NCI-H2107 treated with DMSO at 0.1 percent for 48 hours (cell line): ENCODE data around the gene ANGPTL4.
"Not testable (repeated sequence)": the region's sequence is repeated elsewhere in the genome, so short reads cannot be mapped to it uniquely, and the experiment has no call there.

ENCODE experiments used
- DNase-seq: peaks from one replicate; lab custom pipeline; 2025; ENCODE audit not compliant: unreplicated experiment; lab: John Stamatoyannopoulos, UW

The ANGPTL4 gene

DNA sequence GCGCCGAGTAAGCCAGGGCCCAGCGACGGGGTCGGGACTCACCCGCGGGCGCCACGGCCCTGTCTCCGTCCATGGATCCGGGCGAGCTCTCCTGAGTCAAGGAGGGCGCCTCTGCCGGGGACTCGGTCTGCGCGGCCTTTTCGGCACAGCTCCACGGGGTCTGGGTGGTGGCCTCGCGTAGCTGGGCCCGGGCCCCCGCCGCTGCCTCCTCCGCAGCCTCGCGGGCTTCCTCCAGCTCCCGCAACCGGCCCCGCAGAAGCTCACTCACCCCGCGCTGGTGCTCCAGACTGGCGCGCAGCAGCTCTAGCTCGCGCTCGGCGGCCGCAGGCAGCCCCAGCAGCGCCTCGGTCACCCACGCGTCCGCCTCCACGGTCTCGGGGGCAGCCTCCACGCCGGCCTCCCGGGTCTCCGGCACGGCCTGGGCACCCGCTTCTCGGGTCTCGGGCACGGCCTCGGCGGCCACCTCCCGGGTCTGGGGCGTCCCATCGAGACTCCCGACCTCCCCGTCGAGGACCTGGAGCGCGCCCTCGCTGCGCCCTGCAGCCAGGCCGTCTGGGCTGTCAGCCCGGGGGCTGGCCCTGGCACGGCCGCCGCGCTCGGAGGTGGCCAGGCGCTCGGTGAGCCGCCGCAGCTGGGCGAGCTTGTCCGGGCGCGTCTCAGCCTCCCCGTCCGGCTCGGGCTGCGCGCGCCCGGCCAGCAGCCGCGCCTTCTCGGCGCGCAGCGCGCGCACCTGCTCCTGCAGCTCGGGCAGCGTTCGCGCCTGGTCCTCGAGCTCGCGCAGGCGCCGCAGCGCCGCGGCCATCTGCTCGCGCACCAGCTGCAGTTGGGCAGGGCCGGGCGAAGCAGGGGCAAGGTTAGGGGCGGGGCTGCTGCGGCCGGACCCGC lies 29.3 kb upstream of the ANGPTL4 start:
- no peak for DNase-seq

DNA sequence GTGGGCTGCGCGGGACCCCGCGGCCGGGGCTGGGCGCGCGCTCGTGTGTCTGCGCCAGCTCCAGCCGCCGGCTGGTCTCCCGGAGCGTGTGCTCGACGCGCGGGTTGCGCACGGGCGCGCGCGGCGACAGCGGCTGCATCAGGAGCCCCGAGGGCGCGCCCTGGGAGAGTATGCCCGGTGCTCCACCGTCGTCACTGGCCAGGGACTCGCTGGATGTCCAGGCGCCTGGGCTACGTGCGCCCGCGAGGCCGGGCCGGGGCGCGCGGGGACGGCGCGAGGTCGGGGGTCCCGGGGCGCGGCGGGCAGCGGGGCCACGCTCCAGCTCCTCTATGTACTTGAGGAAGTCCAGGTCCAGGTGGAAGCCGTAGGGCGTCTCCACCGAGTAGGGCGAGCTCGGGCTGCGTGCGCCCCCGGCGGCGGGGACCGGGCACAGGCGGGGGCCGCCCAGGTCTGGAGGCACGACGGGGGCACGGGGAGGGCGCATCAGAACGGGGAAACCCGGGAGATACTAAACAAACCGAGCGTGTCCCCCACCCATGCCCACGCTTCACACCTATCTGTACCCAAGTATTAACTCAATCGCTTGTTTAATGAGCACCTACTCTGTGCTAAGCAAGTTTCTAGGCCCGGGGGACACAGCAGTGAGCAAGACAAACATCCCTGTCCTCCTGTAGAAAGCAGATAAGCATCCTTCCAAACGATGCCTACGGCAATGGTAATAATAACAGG lies 28.4 kb upstream of the ANGPTL4 start:
- DNase-seq, result no peak

DNA sequence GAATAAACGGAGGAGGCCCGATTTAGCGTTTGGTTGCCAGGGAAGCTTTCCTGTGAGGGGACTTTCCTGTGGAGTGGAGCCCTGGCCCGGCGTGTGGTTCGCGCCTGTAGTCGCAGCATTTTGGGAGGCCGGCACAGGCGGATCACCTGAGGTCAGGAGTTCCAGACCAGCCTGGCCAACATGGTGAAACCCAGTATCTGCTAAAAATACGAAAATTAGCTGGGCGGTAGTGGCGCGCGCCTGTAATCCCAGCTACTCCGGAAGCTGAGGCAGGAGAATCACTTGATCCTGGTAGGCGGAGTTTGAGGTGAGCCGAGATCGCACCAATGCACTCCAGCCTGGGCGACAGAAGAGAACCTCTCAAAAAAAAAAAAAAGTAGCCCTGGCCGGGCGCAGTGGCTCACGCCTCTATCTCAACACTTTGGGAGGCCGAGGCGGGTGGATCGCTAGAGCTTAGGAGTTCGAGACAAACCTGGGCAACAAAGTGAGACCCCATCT lies 27.8 kb upstream of the ANGPTL4 start:
- DNase-seq, result no peak

DNA sequence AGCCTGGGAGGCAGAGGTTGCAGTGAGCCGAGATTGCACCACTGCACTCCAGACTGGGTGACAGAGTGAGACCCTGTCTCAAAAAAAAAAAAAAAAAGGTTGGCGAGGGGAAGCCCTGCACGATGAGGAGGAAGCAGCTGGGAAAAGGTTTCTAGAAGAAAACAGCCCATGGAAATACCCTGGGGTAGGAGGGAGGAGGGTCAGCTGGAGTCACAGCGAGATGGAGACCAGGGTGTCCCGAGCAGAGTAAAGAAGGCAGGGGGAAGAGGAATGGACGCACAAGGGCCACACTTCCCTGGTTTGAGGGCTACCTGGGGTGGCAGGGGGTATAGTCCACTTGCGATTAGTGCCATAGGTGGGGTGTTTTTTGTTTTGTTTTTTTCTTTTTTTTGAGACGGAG lies 27.3 kb upstream of the ANGPTL4 start:
- DNase-seq, result no peak

DNA sequence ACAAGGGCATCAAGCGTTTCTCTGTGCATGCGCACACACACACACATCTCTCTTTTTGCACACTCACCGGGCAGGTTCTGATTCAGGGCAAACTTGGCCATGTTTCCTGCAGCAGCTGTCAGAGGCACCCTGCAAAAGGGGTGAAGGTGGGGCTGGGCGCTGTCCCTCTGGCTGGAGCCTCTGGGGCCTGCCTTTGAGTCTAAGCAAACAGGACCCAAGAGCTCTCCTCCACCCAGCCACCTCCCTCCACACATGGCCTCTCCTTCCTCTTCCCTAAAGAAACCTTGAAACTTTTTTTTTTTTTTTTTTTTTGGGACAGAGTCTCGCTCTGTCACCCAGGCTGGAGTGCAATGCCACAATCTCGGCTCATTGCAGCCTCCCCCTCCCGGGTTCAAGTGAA lies 26.2 kb upstream of the ANGPTL4 start:
- DNase-seq, result no peak

DNA sequence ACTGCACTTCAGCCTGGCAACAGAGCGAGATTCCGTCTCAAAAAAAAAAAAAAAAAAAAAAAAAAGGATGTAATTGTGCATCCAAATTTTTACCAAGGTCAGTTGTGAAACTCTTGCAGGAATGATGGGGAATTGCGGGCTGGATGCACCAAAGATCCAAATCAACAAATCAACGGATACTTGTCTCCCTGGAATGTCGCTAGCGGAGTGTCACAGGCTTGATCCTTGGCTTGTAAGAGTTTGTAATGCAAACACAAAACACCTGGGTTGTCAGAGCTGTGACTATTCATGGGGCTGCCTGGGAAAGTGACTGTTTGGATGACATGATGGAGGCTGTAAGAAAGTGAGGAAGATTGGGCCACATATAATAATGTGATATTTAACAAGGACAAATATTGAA lies 25.1 kb upstream of the ANGPTL4 start:
- DNase-seq, result no peak

DNA sequence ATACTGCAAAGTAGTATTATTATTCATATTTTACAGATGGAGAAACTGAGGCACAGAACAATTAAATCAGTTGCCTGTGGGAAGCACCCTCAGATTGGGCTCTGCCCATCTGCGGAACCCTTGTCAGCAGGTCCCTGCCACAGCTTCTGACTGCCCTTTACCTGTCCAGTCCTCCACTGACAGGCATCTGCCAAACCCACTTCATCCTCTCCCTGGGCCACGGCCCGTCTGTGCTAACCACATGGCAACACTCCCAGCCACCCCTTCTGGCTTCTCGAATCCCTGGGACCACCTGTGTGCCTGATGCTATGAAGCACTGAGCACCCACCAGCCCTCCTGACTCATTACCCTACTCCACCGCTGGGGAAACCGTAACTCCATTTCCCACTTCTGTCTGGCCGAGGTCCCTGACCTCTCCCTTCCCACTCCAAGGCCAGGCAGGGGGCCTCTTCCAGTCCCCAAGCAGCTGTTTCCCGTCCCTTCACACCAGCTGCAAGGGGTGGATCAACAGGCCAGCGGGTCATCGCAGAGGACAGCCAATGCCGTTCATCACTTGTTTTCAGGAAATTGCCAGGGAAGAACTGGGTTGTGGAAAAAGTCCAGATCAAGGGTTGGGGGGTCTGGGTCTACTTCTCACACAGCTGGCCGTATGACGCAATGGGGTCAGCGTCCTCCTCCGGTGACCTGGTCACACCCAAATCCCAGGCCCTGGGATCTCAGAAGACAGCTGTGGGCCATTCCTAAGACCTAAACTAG lies 23.4 kb upstream of the ANGPTL4 start:
- no peak for DNase-seq

DNA sequence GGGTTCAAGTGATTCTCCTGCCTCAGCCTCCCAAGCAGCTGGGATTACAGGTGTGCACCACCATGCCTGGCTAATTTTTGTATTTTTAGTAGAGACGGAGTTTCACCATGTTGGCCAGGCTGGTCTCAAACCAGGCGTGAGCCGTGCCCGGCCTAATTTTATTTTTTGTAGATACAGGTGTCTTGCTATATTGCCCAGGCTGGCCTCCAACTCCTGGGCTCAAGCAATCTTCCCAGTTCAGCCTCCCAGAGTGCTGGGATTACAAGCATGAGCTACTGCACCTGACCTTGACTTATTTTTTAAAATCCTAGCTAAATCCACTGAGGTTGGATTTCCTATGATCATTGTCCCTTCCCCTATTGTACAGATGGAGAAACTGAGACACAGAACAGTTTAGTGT lies 22.5 kb upstream of the ANGPTL4 start:
- DNase-seq, result not testable (repeated sequence)

DNA sequence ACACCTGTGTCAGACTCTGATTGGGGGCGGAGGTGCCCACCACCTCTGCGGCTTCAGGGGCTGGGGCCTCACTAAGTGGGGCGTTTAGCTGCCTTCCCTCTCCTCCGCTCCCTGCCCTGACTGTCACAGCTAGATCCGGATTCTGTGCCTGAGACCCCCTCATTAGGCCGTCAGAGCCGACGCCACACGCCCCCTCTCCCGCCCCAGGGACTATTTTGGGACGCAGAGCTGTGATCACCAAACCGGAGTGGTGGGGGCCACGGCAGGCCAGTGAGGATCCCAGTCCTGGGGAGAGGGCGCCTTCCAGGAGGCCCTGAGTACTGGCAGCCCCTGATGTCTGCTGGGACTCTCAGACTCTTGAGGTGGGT lies 21.7 kb upstream of the ANGPTL4 start:
- DNase-seq, result no peak

DNA sequence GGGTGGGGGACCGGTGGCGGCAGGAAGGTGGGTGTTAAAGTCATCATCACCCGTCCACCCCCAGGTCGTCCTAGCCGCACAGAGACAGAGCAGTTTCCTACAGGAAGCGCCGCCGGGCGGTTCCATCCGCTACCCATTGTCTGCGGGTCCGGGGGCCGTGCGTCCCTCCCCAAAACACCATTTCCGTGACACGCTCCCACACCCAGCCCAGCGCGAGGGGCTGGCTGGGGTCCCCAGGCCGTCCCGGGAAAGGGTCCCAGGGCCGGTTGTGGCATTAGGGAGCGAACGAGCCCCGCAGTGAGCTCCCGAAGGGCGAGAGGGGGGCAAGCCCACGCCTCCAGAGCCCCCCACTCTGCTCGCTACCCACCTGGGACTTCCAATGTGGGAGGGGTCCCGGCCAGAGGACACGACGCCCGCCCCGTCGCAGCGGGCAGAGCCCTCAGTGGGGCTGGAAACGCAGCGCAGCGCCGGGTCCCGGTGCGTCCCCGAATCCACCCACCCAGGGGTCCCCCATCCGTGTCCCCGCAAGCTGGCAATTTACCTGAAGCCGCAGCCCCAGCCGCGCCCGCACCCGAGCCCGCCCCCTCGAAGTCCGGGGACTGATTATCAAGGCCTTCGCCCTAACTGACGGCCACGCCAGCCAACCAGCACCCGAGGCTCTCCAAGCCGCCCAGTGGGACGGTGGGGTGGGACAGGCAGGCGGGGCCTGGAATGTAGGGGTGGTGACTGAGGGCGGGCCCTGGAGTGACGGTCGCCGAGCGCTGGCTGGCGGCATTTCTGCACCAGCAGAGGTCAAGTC lies 21.1 kb upstream of the ANGPTL4 start, which contains the start of gene KANK3:
KANK3 (minus strand) TSS at position 579 of the 799 bp plus-strand sequence. CDS start 5,434 bp downstream, outside the sequence.
- no peak for DNase-seq

DNA sequence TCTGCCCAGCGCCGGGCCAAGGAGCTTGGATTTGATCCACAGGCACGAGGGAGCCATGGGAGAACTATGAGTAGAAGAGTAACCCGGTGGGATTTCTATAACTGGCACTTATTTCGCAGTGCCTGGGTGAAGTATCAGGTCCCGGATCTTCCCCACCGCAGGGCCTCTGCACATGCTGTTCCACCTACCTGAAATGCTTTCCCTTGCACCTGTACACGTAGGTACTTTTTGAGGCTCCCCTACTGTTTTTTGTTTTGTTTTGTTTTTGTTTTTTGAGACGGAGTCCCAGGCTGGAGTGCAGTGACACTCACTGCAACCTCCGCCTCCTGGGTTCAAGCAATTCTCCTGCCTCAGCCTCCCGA lies 20.5 kb upstream of the ANGPTL4 start:
- no peak for DNase-seq

DNA sequence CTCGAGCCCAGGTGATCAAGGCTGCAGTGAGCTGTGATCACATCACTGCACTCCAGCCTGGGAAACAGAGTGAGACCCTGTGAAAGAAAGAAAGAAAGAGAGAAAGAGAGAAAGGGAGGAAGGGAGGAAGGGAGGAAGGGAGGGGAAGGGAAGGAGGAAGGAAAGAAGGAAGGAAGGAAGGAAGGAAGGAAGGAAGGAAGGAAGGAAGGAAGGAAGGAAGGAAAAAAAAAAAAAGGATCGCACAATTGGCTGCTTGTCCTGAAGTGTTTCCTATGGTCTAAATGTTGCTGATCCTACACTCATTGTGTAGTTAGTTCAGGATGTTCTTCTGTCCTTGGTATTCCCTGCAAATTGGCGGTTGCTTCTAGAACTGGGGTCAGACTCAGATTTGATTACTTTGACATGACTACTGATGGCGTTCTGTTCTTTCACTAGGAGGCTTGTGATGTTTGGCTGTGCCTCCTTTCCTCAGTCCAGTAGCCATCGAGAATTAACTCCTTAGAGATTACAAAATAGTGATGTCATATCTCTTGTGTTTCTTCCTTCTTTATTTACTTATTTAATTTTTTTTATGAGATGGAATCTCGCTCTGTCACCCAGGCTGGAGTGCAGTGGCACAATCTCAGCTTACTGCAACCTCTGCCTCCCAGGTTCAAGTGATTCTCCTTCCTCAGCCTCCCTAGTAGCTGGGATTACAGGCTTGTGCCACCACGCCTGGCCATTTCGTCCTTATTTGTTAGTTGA lies 14.2 kb upstream of the ANGPTL4 start:
- DNase-seq, result not testable (repeated sequence)

DNA sequence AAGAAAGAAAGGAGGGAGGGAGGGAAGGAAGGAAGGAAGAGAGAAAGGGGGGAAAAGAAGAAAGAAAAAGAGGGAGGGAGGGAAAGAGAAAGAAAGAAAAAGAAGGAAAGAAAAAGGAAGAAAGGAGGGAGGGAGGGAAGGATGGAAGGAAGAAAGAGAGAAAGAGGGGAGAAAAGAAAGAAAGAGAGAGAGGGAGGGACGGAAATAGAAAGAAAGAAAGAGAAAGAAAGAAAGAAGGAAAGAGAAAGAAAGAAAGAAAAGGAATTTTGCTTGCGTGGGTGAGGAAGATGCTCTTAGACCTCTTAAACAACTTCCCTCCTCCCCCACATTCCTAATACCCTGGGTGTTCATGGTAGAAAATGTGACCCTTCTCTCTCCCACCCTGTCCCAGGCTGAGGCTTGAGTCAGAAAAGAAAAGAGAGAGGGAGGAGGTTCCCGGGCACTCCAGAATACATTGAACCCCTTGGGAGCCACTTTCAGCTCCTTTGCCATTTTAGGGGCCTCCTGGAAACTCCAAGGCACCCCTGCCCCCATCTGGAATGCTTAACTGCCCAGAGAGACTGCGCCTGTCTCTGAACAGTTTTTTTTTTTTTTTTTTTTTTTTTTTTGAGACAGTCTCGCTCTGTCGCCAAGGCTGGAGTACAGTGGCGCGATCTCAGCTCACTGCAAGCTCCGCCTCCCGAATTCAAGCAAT lies 11.7 kb upstream of the ANGPTL4 start:
- no peak for DNase-seq

DNA sequence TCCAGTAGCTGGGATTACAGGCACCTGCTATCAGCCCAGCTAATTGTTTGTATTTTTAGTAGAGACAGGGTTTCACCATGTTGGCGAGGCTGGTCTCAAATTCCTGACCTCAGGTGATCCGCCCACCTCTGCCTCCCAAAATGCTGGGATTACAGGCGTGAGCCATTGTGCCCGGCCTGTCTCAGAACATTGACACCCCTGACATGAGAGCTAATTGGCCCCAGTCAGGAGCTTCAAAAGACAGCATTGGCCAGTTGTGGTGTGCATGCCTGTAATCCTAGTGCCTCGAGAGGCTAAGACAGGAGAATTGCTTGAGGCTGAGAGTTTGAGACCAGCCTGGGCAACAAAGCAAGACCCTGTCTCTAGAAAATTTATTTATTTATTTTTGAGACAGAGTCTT lies 11.1 kb upstream of the ANGPTL4 start:
- DNase-seq, result not testable (repeated sequence)

DNA sequence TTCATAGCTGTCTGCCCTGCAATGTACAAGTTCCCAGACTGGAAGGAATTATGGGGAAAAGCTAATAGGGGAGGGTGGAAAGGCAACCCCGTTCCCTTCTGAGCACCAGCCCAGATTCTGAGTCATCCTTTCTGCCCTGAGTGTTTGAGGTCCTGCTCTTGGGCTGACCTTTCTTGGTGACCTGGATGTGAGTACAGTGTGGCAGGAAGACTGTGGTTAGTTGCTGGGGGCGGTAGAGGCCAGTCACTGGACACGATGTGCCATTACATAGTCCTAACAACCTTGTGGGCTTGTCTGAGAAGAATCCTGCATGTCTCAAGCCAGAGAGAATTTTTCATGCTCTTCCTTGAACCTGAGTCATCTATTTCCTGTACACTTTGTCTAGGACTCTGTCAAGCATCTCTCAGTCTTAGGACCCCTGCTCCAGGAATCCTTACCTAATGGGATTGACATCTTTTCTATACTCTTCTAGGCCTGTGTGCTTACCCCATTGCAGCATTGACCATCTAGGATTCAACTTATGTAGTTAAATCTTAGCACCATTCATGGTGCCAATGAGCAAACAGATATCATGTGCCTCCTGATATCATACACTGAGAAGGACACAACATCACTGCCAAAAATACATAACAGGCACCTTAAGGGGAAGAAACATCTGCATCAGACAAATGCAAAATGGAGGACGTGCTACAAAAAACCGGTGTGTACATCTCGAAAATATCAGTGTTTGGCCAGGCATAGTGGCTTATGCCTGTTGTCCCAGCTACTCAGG lies 8.1 kb upstream of the ANGPTL4 start:
- DNase-seq, result no peak

DNA sequence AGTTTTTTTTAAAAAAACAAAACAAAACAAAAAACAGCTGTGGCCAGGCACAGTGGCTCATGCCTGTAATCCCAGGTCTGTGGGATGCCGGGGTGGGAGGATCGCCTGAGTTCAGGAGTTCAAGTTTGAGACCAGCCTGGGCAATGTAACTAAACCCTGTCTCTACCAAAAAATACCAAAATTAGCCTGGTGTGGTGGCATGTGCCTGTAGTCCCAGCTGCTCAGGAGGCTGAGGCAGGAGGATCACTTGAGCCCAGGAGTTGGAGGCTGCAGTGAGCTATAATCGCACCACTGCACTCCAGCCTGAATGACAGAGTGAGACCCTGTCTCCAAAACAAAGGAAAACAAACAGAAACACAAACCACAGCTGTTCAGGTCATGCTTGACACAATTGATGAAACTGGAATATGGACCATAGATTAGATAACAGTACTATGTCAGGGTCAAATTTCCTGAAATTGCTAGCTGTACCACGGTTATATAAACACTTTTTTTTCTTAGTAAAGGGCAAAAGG lies 6.9 kb upstream of the ANGPTL4 start:
- no peak for DNase-seq

DNA sequence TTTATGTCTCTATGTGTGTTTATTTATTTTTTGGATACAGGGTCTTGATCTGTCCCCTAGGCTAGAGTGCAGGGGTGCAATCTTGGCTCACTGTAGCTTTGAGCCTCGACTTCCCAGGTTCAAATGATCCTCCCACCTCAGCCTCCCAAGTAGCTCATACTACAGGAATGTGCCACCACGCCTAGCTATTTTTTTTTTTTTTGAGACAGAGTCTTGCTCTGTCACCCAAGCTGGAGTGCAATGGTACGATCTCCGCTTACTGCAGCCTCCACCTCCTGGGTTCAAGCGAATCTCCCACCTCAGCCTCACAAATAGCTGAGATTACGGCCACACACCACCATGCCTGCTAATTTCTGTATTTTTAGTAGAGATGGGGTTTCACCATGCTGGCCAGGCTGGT lies 5.0 kb upstream of the ANGPTL4 start:
- no peak for DNase-seq

DNA sequence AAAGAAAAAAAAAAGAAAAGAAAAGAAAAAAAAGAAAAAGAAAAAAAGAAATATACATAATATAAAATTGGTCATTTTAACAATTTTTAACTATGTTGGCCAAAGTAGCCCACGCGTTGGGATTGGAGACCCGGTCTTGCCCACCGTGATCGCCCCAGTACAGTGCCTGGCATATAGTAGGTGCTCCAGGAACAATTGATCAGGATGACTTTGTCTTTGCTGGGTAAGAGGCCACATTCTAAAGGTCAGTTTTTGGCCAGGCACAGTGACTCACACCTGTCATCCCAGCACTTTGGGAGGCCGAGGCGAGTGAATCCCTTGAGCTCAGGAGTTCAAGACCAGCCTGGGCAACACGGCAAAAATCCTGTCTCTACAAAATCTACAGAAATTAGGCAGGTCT lies 3.8 kb upstream of the ANGPTL4 start:
- DNase-seq, result no peak
